Gastrocnemius medialis (tissue), 4 donors: ENCODE measurements around the gene CCDC92B.

Experiments
- POLR2A ChIP-seq, 2 donors: fragments of 450-650 bp; IDR thresholded peaks; one replicate each; pipeline ENCODE4 v1.6.1; 2017; ENCODE audit warnings: antibody characterized with exemption in 2 of 2, mild to moderate bottlenecking in 2 of 2, moderate library complexity in 2 of 2
- TF ChIP-seq, protein P1 (sequence below), 5 experiments: fragments of 450-650 bp in 3 of 5; fragments of 200-600 bp in 2 of 5; sonication (generic) in 2 of 5; IDR thresholded peaks in 4 of 5; conservative IDR thresholded peaks in 1 of 5; 1 replicate in 4 of 5; 2 replicates in 1 of 5; pipeline ENCODE4 v1.5.1; 2016 to 2019; ENCODE audit warnings: antibody characterized with exemption in 5 of 5, mild to moderate bottlenecking in 3 of 5, moderate library complexity in 3 of 5

DNA sequence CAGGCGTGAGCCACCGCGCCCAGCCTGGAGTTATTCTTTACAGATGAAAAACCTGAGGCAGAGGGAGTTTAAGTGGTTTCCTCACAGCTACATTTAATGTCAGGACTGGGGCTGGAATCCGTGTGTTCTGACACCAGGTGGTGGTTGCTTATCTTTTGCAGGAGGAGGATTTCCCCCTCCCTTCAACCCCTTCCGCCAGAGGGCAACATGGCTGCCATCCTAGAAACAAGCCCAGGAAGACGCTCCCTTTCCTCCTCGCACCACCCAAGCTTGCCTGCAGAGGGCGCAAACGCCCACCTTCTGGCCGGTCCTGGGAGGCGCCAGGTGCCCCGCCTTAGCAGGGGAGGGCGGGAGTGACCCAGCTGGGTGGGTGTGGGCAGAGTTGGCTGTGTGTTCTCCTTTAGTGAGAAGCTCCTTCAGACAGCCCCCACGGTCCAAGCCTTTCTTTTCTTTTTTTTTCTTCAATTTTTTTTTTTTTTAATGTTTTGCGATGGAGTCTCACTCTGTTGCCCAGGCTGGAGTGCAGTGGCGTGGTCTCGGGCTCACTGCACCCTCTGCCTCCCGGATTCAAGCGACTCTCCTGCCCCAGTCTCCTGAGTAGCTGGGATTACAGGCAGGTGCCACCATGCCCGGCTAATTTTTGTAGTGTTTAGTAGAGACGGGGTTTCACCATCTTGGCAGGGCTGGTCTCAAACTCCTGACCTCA lies 36.9 kb upstream of the CCDC92B start:
- TF ChIP-seq, protein P1, sequence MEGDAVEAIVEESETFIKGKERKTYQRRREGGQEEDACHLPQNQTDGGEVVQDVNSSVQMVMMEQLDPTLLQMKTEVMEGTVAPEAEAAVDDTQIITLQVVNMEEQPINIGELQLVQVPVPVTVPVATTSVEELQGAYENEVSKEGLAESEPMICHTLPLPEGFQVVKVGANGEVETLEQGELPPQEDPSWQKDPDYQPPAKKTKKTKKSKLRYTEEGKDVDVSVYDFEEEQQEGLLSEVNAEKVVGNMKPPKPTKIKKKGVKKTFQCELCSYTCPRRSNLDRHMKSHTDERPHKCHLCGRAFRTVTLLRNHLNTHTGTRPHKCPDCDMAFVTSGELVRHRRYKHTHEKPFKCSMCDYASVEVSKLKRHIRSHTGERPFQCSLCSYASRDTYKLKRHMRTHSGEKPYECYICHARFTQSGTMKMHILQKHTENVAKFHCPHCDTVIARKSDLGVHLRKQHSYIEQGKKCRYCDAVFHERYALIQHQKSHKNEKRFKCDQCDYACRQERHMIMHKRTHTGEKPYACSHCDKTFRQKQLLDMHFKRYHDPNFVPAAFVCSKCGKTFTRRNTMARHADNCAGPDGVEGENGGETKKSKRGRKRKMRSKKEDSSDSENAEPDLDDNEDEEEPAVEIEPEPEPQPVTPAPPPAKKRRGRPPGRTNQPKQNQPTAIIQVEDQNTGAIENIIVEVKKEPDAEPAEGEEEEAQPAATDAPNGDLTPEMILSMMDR (IDR thresholded peaks at IDR 0.05 in 4 of 5, conservative IDR thresholded peaks at IDR 0.05 in 1 of 5): peak in 4 of 5 experiments; percentile 19 to 45 (median 36)
- TF ChIP-seq POLR2A (IDR thresholded peaks at IDR 0.05): no peak
